Tongue (tissue), 2 donors: ENCODE results near the gene KCTD20. TPM values are rescaled to one million over a fixed set of nuclear protein-coding genes. Genes with fewer than 3 reads are reported as not detected.
"Not testable (repeated sequence)": the region's sequence is repeated elsewhere in the genome, so short reads cannot be mapped to it uniquely, and the experiment has no call there.

Experiments used
- DNase-seq: peaks from one replicate; pipeline ENCODE4 v3.0.0-alpha.2; 2015
- total RNA-seq: library from RNA; depleted of rRNA; stranded (reverse); fragments of >200 nt; gene quantifications from one replicate; pipeline ENCODE4 v1.2.3, GENCODE V29; 2014

The KCTD20 gene
- total RNA-seq, 1 donor from 2014 or later: 85.1 TPM

DNA sequence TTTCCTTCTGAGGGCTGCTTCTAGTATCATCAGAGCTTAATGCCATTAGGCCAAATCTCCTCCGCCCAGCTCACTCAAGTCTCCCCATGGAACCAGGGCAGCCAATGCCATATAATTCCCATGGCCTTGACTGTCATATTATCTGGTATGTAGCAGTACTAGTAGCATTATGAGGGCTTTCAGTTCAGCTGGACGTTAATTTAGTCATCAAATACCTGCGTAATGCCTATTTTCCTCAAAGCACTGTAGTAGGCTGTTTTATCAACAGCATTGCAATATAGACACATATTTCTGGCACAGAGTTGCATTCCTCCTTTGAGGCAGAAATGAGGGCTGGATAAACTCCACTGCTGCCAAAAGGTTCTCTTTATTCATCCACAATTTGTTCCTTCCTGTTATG lies 1.7 kb downstream of the KCTD20 start:
- DNase-seq: peak; percentile 18

DNA sequence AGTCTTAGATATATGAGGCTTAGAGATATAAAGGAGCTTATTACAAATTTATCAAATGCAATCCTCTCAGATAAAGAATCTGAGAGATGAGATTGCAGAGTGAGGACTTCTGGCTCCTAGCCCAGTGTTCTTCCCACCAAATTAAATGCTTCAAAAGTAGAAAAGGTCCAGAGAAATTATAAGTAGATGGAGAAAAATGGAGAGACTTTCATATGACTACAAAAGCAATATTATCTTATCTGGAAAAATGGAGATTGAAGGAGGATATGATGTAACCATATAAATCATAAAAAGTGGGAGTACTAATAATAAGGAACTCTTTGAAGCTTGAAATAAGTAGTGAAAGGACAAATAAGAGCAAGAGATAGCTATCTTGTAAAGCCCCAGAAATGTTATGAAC lies 2.8 kb downstream of the KCTD20 start:
- no peak for DNase-seq

DNA sequence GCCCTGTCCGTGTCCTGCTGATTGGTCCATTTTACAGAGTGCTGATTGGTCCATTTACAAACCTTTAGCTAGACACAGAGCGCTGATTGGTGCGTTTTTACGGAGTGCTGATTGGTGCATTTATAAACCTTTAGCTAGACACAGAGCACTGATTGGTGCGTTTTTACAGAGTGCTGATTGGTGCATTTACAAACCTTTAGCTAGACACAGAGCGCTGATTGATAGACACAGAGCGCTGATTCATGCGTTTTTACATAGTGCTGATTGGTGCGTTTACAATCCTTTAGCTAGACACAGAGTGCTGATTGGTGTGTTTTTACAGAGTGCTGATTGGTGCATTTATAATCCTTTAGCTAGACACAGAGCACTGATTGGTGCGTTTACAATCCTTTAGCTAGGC lies 6.4 kb downstream of the KCTD20 start:
- DNase-seq: not testable (repeated sequence)

DNA sequence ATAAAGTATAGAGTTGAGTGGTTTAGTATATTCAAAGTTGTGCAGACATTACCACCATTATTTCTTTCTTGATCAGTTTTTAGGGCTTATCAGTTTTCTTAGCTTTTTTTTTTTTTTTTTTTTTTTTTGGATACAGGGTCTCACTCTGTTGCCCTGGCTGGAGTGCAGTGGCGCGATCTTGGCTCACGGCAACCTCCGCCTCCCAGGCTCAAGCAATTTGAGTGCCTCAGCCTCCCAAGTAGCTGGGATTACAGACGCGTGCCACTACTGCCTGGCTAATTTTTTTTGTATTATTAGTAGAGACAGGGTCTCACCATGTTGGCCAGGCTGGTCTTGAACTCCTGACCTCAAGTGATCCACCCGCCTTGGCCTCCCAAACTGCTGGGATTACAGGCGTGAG lies 10.1 kb downstream of the KCTD20 start:
- not testable (repeated sequence) for DNase-seq

DNA sequence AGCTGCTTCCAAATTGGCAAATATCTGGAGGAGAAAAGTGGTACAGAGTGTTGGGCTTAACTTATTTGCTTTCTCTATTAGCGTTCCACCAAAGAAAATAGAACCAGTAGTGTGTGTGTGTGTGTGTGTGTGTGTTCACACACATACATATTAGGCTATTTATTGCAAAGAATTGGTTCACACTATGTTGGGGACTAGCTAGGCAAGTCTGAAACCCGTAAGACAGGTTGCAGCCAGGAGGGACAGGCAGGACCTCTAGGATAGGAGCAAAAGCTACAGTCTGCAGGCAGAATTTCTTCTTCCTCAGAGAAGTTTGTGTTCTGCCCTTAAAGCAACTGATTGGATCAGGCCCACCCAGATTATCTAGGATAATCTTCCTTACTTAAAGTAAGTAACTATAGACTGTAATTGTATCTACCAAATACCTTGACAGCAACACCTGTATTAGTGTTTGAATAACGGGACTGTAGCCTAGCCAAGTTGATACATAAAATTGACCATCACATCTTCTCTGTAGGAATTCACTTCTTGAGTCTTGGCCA lies 12.8 kb downstream of the KCTD20 start:
- DNase-seq: peak; percentile 33

DNA sequence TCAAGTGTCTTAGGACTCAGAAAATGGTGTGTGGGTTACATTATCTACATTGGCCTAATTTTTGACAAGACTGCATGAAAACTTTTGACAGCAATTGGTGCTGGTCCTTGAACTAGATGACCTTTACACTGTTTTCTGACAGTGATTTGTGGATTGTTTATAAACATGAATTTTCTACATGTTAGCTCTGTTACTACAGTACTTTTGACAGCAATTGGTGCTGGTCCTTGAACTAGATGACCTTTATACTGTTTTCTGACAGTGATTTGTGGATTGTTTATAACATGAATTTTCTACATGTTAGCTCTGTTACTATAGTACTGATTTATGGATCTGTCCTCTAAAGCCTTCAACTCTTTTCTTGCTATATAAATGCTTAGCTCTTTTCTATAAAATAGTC lies 16.7 kb downstream of the KCTD20 start:
- DNase-seq: no peak

DNA sequence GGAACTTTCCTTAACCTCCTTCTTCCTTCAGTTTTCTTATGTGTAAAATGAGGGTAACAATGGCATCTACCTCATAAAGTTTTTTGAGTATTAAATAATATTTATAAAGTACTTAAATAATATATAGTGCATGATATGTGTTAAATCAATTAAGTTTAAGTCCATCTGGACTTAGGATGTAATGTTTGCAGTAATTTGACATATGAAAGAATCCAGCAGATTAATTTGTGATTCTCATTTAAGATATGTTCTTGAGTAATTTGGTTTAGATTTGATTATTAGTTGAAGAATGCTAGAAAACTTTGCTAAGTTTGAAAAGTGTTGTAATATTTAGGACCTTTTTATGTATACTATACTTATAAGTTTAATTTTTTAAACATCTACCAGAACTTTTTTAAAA lies 18.1 kb downstream of the KCTD20 start:
- no peak for DNase-seq

DNA sequence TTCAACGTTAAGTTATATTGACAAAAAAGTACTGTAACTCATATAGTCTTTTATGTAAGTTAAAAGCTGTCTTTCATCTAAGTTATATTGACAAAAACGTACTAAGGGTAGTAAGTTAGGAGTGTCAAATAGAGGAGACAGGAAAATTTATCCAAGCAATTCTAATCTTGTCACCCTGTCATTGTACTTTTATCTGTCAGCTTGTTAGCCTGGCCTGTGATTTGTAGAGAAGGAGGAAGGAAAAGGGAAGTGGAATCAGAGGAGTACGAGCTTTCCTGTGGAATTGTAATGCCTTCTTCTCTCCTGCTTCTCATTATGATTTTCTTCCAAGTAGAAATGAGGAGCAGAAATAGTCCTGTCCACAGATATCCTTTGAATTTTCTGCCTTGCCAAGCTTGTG lies 18.8 kb downstream of the KCTD20 start:
- no peak for DNase-seq

DNA sequence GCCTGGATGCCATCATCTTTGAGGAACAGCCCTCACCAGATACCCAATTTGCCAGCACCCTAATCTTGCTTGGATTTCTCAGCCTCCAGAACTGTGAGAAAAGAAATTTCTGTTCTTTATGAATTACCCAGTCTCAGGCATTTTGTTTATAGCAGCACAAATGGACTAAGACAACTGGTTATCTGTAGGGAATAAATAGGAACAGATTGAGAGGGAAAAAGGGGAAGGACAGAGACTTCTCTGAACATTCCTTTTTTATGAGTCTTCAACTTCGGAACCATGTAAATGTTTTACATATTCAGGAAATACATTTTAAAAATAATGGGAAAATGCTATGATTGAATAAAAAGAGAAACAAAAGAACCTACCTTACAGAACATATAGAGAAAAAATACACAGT lies 20.9 kb downstream of the KCTD20 start:
- DNase-seq: no peak

DNA sequence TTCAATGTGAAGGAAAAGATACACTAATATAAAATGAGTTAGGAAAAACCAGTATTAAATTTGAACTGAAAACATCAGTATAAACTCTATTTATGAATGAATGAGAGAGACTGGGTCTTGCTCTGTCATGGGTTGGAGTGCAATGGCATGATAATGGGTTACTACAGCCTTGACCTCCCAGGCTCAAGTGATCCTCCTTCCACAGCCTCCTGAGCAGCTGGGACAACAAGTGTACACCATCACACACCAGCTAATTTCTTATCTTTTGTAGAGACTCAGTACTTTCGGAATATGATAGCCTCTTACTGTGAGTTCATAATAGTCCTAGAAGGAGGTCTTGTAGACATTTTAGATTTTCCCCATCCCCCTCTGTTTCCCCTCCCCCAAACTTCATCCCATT lies 21.4 kb downstream of the KCTD20 start:
- DNase-seq: no peak

DNA sequence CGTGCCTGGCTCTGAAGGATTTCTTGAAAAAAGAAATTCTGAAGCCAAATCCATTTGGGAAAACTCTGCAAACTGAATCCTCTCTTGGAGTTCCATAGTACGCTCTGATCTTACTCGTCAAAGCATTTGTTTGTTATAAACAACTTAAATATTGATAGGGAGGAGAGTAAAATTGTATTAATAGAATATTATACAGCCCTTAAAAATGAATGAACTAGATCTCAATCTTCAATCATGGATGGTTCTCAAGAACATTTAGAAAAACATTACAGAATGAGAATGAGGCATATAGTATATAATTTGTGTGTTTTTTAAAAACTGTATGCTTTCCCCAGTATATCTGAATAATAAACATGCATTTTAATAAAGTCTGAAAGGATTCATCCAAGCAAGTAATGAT lies 24.8 kb downstream of the KCTD20 start:
- no peak for DNase-seq

DNA sequence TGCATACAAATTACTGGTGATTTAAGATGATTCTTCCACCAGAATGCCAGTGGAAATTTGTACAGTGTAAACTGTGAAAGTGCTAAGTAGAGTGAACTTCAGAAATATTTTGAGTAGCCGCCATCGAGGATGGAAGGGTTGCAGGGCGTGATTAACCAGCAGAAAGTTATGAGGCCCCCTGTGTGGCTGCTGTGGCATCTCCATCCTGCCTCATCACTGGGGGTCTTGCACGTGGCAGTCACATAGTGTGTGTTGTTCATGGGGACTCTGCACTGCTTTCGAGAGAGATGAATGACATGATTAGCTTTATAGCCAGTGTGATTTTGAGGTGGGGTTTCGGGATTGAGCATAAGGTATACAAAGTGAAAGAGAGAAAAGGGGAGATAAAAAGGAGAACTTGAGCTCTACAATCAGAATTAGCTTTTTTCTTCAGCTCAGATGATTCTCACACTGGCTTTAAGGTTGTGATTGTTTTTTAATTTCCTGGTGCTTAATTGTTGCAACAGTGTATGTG lies 26.4 kb downstream of the KCTD20 start:
- no peak for DNase-seq

DNA sequence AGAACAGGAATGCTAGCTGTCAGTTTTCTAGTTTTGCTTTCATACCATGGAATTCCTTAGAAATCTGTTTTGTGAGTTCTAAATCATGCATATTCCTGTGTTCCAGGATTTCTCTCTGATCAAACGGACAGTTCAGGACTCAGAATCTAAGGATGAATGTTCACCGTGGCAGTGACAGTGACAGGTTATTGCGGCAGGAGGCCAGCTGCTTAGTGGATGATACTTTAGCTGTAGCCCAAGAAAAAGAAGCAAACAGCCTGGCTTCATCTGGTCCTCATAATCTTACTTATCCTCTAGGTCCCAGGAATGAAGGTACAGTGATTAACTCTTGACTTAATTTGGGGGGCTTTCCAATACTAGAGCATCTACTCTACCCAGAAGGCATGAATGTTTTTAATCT lies 27.1 kb downstream of the KCTD20 start:
- DNase-seq: no peak

DNA sequence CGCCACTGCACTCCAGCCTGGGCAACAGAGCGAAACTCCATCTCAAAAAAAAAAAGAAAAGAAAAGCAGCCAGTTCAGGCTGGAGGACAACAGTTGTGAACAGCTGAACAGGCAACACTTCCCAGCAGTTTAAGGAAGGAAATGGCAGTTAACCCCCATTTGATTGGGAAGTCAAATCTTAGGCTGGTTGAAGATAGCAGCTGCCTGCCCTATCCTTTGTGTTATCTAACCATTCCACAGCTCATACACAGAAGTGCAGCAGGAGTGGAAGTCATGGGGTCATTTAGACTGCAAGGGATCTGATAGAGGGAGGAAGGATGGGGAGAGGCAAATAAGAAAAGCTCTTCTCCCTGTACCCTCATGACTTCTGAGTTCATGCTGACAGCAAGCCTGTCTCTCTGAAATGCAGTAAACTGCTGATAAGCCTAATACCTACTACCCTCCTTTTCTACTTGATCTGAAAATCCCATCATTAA lies 35.3 kb downstream of the KCTD20 start:
- no peak for DNase-seq

DNA sequence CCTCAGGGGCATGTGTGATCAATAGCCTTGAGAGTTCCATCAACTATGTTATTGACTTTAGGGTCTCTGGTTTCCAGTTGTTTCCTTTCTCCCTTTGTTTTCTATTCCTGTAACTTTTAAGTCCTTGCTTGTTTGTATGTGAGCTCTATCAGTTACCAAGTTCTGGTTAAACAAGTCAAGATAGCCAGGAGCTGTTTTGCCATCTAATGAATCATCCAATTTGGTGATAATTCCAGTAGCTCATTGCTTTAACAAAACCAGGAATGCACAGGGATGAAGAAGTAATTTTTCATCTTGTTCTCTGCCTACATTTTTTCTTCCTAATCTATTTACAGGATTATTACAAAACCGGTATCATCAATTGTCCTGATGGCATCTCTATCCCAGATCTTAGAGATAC lies 36.5 kb downstream of the KCTD20 start:
- no peak for DNase-seq

DNA sequence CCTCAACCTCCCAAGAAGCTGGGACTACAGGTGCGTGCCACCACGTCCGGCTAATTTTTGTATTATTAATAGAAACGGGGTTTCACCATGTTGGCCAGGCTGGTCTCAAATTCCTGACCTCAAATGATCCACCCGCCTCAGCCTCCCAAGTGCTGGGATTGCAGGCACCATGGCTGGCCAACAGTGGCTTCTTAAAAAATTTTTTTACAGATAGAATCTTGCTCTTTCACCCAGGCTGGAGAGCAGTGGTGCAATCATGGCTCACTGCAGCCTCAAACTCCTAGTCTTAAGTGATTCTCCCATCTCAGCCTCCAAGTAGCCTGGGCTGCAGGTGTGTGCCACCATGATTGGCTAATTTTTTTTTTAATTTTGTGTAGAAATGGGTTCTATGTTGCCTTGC lies 40.5 kb downstream of the KCTD20 start:
- DNase-seq: not testable (repeated sequence)

DNA sequence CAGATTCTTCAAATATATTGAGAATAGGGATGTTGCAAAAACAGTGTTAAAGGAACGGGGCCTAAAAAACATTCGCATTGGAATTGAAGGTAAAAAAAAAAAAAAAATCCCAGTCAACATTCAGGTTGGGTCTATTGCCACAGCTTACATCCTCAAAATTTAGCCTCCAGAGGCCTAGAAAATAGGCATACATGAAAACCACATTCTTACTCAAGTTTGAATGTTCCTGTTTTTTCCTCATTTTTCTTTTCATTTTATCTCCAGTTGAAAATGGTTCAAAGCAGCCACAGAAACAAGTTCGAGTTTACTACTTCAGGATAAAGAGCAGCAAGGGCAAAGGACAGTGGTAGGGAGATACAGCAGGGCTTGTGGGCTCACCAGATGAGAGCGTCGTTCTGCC lies 41.9 kb downstream of the KCTD20 start:
- DNase-seq: no peak

DNA sequence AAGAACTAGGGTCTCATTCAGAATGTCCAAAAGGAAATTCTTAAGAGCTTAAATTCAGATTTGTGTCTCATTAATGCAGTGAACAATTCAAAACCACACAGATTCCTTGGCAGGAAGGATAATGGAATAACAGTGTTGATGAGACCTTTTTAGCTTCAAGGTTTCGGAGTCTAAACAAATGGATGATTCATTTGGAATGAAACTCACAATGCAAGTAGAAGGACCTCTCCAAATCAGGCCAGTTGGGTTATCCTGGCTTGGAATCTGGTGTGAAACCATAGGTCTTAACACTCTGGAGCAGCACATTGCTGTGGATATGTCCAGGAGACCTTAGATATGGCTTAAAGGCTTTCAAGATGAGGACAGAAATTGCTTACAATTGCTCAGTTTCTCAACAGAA lies 44.9 kb downstream of the KCTD20 start:
- no peak for DNase-seq

DNA sequence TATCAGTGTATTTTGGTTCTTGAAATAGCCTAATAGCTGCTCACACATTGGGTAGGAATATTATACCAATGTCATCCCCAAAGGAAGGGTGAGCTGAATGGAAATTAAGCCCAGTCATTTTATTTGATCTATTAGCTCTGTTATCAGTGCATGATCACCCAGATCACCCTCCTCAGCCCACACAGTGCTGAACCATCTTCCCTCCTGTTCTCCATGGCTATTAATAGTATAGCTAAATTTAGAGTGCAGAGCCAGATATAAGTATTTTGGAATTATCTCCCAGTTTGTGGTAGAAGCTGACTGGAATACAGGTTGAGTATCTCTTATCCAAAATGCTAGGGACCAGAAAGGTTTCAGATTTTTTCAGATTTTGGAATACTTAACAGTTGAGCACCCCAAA lies 45.4 kb downstream of the KCTD20 start:
- DNase-seq: no peak

DNA sequence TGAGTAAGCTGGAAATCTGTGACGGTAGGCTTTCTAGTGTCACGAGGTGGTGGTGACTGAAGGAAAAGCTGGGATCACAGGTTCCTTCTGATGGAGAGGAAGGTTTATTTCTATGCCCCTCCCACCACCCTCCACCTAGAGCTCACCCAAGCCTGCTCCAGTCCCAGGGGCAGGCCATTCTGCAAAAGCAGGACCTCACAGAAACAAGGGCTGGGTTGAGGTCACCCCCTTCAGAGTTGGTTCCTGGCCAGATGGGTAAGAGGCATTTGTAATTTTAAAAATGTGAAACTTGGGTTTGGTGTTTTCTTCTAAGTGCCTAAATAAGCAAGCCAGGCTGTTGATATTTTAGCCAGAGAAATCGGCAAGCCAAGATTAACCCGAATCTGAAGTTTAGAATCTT lies 46.6 kb downstream of the KCTD20 start:
- DNase-seq: no peak

DNA sequence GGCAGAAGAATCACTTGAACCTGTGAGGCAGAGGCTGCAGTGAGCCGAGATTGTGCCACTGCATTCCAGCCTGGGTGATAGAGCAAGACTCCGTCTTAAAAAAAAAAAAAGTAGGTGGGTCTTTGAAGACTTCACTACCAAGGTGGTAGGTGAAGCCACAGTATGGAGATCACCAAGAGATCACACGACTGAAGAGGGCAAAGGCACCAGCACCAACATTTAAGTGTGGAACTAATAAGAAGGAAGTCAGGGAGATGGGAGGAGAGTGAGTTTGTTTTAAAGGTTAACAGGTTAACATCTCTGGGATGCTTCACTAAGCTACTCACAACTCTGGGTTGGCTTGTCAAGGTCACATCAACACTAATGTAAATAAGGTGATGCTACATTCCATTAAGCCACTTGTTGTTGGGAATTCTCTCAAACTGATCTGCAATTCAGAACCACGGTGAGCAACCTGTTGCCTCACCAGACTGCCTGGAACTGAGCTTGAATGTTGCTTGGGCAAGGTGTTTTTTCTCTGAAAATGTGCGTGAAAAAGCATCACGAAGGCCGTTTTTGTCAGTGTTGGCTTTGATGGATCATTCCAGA lies 48.7 kb downstream of the KCTD20 start:
- no peak for DNase-seq

DNA sequence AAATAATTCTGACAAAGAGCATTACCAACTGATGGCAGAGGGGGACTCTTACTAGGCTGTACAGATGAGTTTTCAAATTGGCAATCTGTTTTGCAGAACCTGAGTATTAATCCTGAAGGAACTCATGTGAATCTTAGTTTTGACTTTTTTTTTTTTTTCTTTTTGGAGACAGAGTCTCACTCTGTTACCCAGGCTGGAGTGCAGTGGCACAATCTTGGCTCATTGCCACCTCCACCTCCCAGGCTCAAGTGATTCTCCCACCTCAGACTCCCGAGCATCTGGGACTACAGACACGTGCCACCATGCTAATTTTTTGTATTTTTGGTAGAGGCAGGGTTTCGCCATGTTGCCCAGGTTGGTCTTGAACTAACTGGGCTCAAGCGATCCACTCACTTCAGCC lies 49.3 kb downstream of the KCTD20 start:
- DNase-seq: no peak

DNA sequence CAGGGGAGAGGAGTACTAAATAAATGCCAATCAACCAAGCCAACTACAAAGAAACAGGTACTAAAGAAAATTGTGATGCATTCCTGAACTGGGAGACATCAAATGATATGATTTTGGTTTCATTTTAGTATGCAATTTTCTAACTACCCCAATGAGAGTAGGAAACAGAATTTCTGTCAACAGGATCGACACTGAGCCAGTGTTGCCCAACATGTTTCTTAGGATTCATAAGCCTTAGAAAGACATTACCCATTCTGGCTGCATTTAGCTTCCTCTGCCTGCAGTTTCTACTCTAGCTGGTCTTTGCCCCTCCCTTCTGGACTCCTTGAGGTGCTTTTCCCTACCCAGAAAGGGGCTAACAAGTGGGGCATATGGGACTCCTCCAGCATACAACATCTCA lies 49.8 kb downstream of the KCTD20 start:
- DNase-seq: no peak

DNA sequence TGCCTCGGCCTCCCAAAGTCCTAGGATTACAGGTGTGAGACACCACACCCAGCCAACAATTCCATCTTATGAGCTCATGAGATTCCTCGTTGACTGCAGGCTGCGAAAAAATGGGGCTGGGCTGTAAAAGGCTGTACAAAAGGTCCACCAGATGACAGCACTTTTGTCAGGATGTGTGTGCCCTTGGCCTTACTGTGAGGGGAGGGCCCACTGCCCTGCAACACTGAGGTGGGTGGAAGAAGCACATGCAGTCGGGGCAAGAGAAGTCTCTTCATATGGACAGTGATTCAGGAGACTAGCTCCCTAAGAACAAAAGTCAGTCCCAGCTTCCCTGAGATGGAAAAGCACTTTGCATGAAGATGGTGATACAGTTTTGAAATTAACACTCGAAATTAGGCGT lies 50.5 kb downstream of the KCTD20 start:
- no peak for DNase-seq

DNA sequence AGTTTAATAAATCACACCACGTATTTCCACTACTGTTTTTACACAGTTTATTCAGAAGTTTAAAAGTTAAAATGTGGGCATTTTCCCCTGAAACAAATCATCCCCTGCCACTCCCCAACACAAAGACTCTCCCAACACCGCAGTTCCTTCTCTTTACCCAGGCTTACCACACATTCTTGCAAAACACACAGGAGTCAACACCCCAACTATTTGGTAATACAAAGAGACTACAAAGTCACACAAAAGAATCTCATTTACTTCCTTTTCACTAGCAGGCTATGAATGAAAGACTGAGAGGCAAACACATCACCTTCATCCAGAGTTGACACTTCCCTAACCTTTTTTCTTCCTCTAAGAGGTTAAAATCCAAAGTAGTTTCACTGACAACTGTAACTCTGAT lies 51.1 kb downstream of the KCTD20 start:
- peak; percentile 12 for DNase-seq
